GM23248 (cell line): ENCODE measurements around the gene CCDC92. TPM values are rescaled to one million over a fixed set of nuclear protein-coding genes. Genes with fewer than 3 reads are reported as not detected.

ENCODE experiments used
- DNase-seq: peaks from one replicate; pipeline ENCODE4 v3.0.0-alpha.2; 2015
- H2AFZ ChIP-seq: fragments of 200-600 bp; sonication (generic); 2 replicates; pipeline ENCODE4 v1.6.1; 2016; ENCODE audit warnings: antibody characterized with exemption
- H3F3A ChIP-seq: fragments of 200-600 bp; sonication (generic); 2 replicates; pipeline ENCODE4 v1.6.1; 2016; ENCODE audit warnings: mild to moderate bottlenecking, antibody characterized with exemption, mixed run types; ENCODE audit not compliant: insufficient read depth
- H3K27ac ChIP-seq: fragments of 200-600 bp; sonication (generic); 2 replicates; pipeline ENCODE4 v1.5.1; 2016; ENCODE audit warnings: mild to moderate bottlenecking
- H3K27me3 ChIP-seq: fragments of 200-600 bp; sonication (generic); replicated peaks from 2 replicates; pipeline ENCODE4 v1.6.1; 2016; ENCODE audit warnings: mild to moderate bottlenecking; ENCODE audit not compliant: insufficient read depth
- H3K36me3 ChIP-seq: fragments of 200-600 bp; sonication (generic); 2 replicates; pipeline ENCODE4 v1.6.1; 2016; ENCODE audit warnings: low read depth, mild to moderate bottlenecking
- H3K4me1 ChIP-seq: fragments of 200-600 bp; sonication (generic); 2 replicates; pipeline ENCODE4 v1.6.1; 2016; ENCODE audit warnings: mild to moderate bottlenecking; ENCODE audit not compliant: insufficient read depth
- H3K4me2 ChIP-seq: fragments of 200-600 bp; sonication (generic); one replicate; pipeline ENCODE4 v1.6.1; 2016; ENCODE audit warnings: mild to moderate bottlenecking; ENCODE audit not compliant: unreplicated experiment
- H3K4me3 ChIP-seq: fragments of 200-600 bp; sonication (generic); 2 replicates; pipeline ENCODE4 v1.5.1; 2016; ENCODE audit warnings: mild to moderate bottlenecking
- H3K79me2 ChIP-seq: fragments of 200-600 bp; sonication (generic); 2 replicates; pipeline ENCODE4 v1.6.1; 2016; ENCODE audit warnings: mild to moderate bottlenecking; ENCODE audit not compliant: insufficient read depth
- H3K9ac ChIP-seq: fragments of 200-600 bp; sonication (generic); 2 replicates; pipeline ENCODE4 v1.6.1; 2016; ENCODE audit warnings: mild to moderate bottlenecking
- H3K9me2 ChIP-seq: fragments of 200-600 bp; sonication (generic); 2 replicates; pipeline ENCODE4 v1.6.1; 2016; ENCODE audit warnings: mixed run types, mild to moderate bottlenecking, moderate library complexity; ENCODE audit not compliant: insufficient read depth
- H3K9me3 ChIP-seq: fragments of 200-600 bp; sonication (generic); one replicate; pipeline ENCODE4 v1.6.1; 2017; ENCODE audit warnings: low read depth
- H4K20me1 ChIP-seq: fragments of 200-600 bp; sonication (generic); 2 replicates; pipeline ENCODE4 v1.6.0; 2016; ENCODE audit not compliant: insufficient read depth
- EZH2 ChIP-seq: fragments of 200-600 bp; sonication (generic); IDR thresholded peaks from 2 replicates; pipeline ENCODE4 v1.6.1; 2018; ENCODE audit warnings: antibody characterized with exemption, mild to moderate bottlenecking; ENCODE audit not compliant: insufficient read depth, poor library complexity, severe bottlenecking
- EZH2phosphoT487 ChIP-seq: fragments of 200-600 bp; sonication (generic); IDR thresholded peaks from 2 replicates; pipeline ENCODE4 v1.6.1; 2018; ENCODE audit warnings: antibody characterized with exemption, moderate library complexity, mild to moderate bottlenecking, low read depth; ENCODE audit not compliant: insufficient read depth
- WGBS, 2 experiments: methylation state at CpG; one replicate each; pipeline ENCODE4 v1.1.6; 2015 to 2017; ENCODE audit warnings: low lambda C conversion rate in 2 of 2, low coverage in 1 of 2; ENCODE audit errors: missing lambda C conversion rate in 2 of 2; 5-methylcytosine and 5-hydroxymethylcytosine counted together
- in situ Hi-C: fragments of 300-500 bp; cut with MboI; formaldehyde crosslinking; loops from 2 replicates; pipeline ENCODE4 v1.15.0; 2020
- polyA plus RNA-seq: library from polyadenylated mRNA; unstranded; fragments of >200 nt; fragmentation: Nextera tagmentation; extraction: Ambion mirVana; gene quantifications from 2 replicates; pipeline ENCODE4 v1.2.1, GENCODE V29; 2016
- total RNA-seq: library from RNA; depleted of rRNA; stranded (reverse); fragments of >200 nt; shearing (Covaris generic); gene quantifications from 2 replicates; pipeline ENCODE4 v1.2.3, GENCODE V29; 2014

The CCDC92 gene
- total and polyA plus RNA-seq, 2 experiments from 2014 or later, result 20.3 to 49.5 TPM

GRCh38 chr12:123898673-123899072 is 74.0 kb downstream of the CCDC92 start:
- DNase-seq, result no peak
- Histone ChIP-seq H2AFZ (no peak overlapping the region), H3K9me2 (no peaks in the 10 kb centered on the region), H3K9me3 (no peaks in the 10 kb centered on the region), H3K27ac (no peak overlapping the region), H3K4me2 (no peak overlapping the region), H3K27me3 (no peaks in the 10 kb centered on the region), H3K79me2 (no peaks in the 10 kb centered on the region), H3K36me3 (no peaks in the 10 kb centered on the region), H4K20me1 (no peaks in the 10 kb centered on the region), H3K4me3 (no peak overlapping the region), H3K9ac (no peak overlapping the region), H3K4me1 (peaks cover 10% of the 10 kb centered on the region; the same call in 1 of the 2 replicates), H3F3A (peaks cover 11% of the 10 kb centered on the region)
- TF ChIP-seq EZH2phosphoT487, result no peak
- no peak for TF ChIP-seq EZH2
- in situ Hi-C loops, result no loop called here
- WGBS, 2 experiments, result 86 to 94% methylated on average over 15 to 18 of the region's 18 CpGs

- peak; percentile 92 for DNase-seq
- H3K36me3 ChIP-seq, result no peaks in the 10 kb centered on the region
- no peak for TF ChIP-seq EZH2
- no peak for TF ChIP-seq EZH2phosphoT487
- H3F3A ChIP-seq, result peaks cover 11% of the 10 kb centered on the region
- H3K79me2 ChIP-seq, result no peaks in the 10 kb centered on the region
- no peaks in the 10 kb centered on the region for H4K20me1 ChIP-seq
- H3K9me2 ChIP-seq, result no peaks in the 10 kb centered on the region
- H3K9me3 ChIP-seq, result no peaks in the 10 kb centered on the region
- peak overlapping the region; percentile 66 for H2AFZ ChIP-seq
- in situ Hi-C loops, result no loop called here
- peak overlapping the region; percentile 65 for H3K4me3 ChIP-seq
- WGBS, 2 experiments, result 4% methylated on average over 5 of the region's 5 CpGs
- H3K27ac ChIP-seq, result peak overlapping the region; percentile 75
- no peaks in the 10 kb centered on the region for H3K27me3 ChIP-seq
- peak overlapping the region; percentile 76 for H3K9ac ChIP-seq
- peak overlapping the region; percentile 80 for H3K4me2 ChIP-seq
- H3K4me1 ChIP-seq, result peaks cover 10% of the 10 kb centered on the region; the same call in 1 of the 2 replicates
These were observed 75.4 kb downstream of the CCDC92 start for GRCh38 chr12:123897221-123897620.

GRCh38 chr12:123896767-123897166 is 75.9 kb downstream of the CCDC92 start:
- H3K4me2 ChIP-seq, result peak overlapping the region; percentile 80
- H3K9ac ChIP-seq, result peak overlapping the region; percentile 76
- no peaks in the 10 kb centered on the region for H3K9me2 ChIP-seq
- peak overlapping the region; percentile 66 for H2AFZ ChIP-seq
- peaks cover 11% of the 10 kb centered on the region for H3F3A ChIP-seq
- no peaks in the 10 kb centered on the region for H4K20me1 ChIP-seq
- H3K36me3 ChIP-seq, result no peaks in the 10 kb centered on the region
- peak; percentile 84 for DNase-seq
- peak overlapping the region; percentile 65 for H3K4me3 ChIP-seq
- H3K4me1 ChIP-seq, result peaks cover 10% of the 10 kb centered on the region; the same call in 1 of the 2 replicates
- in situ Hi-C loops, result no loop called here
- TF ChIP-seq EZH2phosphoT487, result no peak
- no peak for TF ChIP-seq EZH2
- H3K27ac ChIP-seq, result peak overlapping the region; percentile 75
- H3K27me3 ChIP-seq, result no peaks in the 10 kb centered on the region
- no peaks in the 10 kb centered on the region for H3K79me2 ChIP-seq
- no peaks in the 10 kb centered on the region for H3K9me3 ChIP-seq
- 2 to 4% methylated on average over 8 of the region's 8 CpGs for WGBS, 2 experiments

- Histone ChIP-seq H3K4me3 (no peak overlapping the region), H3K36me3 (no peaks in the 10 kb centered on the region), H3K27ac (no peak overlapping the region), H3K27me3 (no peaks in the 10 kb centered on the region), H3K9me2 (no peaks in the 10 kb centered on the region), H3K4me1 (peaks cover 10% of the 10 kb centered on the region; the same call in 1 of the 2 replicates), H3K9ac (no peak overlapping the region), H4K20me1 (no peaks in the 10 kb centered on the region), H3F3A (peaks cover 11% of the 10 kb centered on the region), H3K9me3 (no peaks in the 10 kb centered on the region), H2AFZ (no peak overlapping the region), H3K4me2 (no peak overlapping the region), H3K79me2 (no peaks in the 10 kb centered on the region)
- WGBS, 2 experiments, result 94% methylated on average over 8 of the region's 8 CpGs
- in situ Hi-C loops, result no loop called here
- DNase-seq, result no peak
- TF ChIP-seq EZH2phosphoT487, result no peak
- TF ChIP-seq EZH2, result no peak
These were observed 77.2 kb downstream of the CCDC92 start for GRCh38 chr12:123895451-123895850.
